ENCODE data around the gene TSPAN9. TPM values are rescaled to one million over a fixed set of nuclear protein-coding genes. Genes with fewer than 3 reads are reported as not detected.
A peak's percentile ranks its signal among the peaks of the same experiment; 100 is the strongest.

Gene TSPAN9
- total RNA-seq, 1 donor from 2014 or later, result 54.4 TPM

DNA sequence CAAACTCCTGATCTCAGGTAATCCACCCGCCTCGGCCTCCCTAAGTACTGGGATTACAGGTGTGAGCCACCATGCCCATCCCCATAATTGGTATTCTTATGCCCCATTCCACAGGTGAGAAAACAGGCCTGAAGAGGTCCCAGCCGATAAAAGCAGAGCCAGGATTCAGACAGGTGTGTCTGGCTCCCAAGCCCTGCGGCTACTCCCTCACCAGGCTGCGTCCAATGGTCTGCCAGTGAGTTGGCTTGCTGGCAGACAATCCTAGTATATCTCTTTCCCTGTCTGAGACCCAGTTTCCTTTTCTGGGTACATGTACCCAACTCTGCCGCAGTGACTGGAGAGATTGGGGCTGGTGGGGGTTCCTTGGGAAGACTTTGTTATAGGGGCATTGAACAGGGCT, 1.9 kb upstream of the TSPAN9 start:
- DNase-seq (ENCODE audit: low spot score), result no peak

GRCh38 chr12:3077572-3078081, 448 bp downstream of the TSPAN9 start:
- DNase-seq (ENCODE audit: low spot score), result peak; percentile 52

DNA sequence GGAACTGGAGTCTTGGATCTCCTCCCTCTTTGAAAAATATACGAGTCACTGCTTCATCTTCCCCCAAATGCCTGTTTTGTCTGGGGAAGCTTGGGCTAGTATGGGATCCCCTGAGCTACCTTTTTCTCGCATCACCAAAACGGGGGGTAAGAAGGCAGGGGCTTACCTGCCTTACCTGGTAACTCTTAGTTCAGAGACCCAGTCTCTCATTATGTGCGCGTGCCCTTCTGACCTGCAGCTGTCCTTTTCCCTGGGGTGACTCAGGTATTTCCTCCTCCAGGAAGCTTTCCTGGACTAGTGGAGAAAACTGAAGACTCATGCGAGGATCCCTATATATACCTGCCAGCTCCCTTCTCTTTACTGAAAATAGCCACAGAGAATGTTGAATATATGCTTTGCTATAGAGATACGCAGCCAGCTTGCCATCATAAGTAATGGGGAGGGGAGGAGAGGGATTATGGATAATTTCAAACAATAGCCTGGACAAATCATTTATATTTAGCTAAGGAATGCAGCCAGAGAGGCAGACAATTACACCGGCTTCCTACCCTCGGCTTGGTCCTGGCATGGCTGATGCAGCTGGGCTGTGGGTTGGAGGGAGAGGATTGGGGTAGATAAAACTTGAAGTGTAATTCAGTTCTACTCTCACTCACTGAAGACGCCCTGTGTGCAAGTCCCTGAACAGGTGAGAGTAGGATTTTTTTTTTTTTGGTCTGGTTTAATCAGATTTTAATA, 1.1 kb downstream of the TSPAN9 start:
- DNase-seq (ENCODE audit: low spot score), result no peak

GRCh38 chr12:3081091-3081490, 3.9 kb downstream of the TSPAN9 start:
- peak; percentile 82 for DNase-seq (ENCODE audit: low spot score)

GRCh38 chr12:3081886-3082285, 4.7 kb downstream of the TSPAN9 start:
- DNase-seq (ENCODE audit: low spot score), result peak; percentile 68

DNA sequence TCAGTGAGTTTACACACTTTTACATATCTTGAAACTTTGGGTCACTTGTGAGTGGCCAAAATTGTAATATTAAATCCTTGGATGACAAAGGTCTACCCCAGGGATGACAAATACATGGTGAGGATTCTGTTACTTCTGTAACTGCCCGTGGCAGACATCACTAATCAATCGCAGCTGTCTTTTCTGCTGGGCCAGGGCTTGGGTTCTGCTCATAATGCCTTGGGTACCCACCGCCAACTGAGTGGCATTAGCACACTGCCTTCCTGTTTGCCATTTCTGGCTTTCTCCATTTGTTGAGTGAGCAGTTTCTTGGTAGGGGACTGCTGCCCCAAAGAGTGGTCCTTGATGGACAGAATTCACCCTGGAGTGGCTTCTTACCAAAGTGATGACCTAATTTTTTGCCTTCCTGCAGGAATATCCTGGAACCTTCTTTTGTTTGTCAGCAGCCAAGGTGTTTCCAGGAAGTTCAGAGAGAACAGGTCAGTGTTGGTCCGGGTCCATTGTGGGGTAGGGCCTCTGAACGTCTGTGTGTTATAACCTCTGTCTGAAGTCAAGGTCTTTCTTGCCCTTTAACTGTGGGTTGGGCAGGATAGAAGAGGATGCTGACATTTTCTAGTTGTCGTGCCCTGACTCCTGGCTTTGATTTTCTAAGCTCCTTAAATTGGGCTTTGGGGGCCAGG, 6.2 kb downstream of the TSPAN9 start:
- no peak for DNase-seq (ENCODE audit: low spot score)

DNA sequence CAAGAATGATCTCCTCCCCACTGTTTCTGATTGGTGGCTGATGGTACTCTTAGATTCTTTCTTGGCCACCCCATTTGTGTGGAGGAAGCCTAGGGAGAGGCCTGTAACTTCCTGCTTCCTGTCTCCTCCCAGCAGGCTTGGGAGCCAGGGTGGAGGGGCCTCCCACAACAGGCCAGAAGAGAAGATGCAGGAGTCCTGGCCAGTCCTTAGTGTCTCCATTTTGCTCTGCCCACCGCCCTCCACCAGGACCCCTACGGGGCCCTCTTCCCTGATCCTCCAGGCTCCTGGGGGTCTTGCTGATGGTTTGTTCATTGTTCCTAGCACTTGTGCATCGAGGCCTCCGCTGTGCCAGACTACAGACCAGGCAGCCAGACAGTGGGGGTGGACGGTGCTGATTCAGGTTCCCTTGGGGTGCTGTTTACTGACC, 6.8 kb downstream of the TSPAN9 start:
- peak; percentile 50 for DNase-seq (ENCODE audit: low spot score)

DNA sequence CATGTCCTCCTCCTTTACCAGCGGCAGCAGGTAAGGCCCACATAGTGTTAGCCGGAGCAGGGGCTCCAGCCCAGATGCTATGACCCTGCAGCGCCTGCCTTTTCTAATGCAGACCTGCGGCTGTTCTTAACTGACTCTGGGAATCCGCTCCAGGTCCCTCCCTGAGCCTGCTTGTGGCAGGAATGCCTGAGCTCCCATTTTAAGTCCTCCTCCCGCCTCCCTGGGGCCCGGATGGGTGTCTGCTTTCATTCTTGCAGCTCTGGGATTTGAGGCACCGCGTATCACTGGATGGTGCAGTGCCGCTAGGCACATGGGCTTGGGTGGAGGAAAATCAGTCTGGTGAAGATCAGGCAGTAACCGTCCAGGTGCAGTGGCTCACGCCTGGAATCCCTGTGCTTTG, 7.6 kb downstream of the TSPAN9 start:
- peak; percentile 94 for DNase-seq (ENCODE audit: low spot score)

DNA sequence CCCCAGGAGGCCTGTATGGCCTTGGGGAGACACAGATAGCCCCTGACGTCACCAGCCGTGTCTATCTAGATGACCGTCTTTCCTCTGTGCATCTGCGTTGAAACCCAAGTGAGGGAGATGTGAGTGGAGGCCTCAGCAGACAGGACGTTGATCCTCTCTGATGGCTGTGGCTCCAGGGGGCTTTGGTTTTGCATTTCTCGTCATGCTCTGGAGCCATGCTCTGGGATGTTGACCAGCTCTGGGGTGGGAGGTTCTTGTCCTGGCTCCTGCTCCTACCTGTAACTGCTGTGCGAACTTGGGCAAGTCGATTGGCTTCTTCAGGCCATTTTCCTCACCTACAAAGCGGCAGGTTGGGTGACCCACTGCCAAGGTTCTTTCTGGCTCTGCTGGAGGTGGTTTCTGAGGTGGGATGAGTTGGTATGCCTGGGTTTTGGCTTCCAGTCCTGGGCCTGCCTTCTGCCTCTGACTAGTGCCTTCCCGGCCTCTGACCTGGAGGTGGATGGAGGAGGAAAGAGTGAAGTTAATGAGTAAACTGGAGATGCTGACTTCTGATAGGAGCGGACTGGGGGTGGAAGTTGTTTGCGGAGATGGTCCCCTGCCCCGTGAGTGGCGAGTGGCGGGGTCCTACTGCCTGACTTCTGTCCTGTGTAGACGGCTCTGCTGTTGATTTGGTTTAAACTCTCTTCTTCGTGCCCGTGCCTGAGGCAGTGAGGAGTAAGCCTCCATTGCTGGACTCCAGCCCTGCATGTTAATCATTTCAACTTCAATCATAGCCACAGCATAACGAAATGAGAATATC, 8.4 kb downstream of the TSPAN9 start:
- DNase-seq (ENCODE audit: low spot score), result no peak

- no peak for DNase-seq (ENCODE audit: low spot score)
These were observed 9.0 kb downstream of the TSPAN9 start for GRCh38 chr12:3086211-3086610.

DNA sequence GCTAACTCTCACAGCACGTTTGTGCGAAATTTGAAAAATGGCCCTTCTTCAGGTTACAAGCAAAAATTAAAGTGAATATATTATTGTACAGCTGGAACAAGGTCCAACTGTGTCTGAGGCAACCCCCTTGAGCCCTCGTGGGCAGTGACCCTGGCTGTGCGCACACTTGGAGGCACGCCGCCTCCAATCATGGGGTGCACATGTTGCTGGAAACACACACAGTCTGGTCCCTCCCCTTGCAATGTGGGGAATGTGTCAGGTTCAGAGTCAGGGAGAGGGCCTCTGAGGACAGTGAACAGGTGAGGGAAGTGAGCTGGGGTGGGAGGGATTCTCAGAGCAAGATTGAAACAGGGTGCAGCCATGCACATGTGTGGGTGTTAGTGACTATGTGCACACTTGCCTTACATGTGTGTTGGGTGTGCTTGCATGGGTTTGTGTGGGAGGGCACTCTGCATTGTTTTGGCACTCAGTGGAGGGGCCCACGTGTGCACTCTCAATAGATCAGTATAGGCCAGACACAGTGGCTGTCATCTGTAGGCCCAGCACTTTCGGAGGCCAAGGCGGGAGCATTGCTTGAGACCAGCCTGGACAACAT, 9.6 kb downstream of the TSPAN9 start:
- DNase-seq (ENCODE audit: low spot score), result no peak

DNA sequence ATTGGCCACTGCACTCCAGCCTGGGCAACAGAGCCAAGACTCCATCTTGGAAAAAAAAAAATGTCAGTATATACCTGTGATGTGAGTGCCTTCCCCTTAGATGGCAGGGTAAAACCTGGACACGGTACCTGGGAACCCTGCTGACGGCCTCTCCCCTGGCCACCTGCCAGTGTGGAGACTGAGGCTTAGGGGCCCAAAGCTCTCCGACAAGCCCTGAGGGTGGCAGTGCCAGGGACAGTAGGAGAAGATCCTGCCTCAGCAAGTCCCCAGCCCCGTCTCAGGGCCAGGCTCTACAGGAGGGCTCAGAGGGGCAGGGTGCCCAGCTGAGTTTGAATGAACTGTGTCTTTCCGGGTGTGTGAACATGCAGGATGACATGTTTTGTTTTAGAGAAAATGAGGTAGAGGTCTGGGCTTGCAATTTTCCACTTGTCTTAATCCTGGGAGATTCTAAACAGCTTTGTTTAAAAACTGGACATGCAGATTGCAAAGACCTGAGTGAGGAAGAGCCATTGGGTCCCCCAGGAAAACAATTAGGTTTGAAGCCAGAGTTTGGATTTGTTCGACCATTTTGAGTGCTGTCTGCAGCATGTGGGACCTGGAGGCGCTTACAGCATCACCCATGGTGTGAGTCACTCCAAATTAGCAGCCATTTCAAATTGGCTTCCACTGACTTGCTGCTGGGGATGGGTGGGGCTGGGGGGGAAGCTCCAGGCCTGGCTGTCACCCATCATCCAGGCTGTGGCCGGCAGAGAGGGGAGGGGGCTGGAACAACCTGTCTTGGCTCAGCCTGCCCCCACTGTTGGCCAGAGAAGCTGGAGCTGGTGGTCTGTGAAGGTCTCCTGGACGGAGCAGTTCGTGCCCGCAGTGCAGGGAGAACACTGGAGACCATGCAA, 10.8 kb downstream of the TSPAN9 start:
- no peak for DNase-seq (ENCODE audit: low spot score)

DNA sequence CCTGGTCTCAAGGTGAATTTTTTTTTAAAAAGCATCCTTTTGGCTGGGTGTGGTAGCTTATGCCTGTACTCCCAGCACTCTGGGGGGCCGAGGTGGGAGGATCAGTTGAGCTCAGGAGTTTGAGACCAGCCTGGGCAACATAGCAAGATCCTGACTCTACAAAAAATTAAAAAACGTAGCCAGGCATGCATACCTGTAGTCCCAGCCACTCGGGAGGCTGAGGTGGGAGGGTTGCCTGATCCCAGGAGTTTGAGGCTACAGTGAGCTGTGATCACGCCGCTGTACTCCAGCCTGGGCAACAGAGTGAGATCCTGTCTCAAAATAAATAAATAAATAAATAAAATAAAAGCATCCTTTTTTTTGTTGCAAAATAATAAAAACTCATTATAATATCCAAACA, 12.4 kb downstream of the TSPAN9 start:
- no peak for DNase-seq (ENCODE audit: low spot score)

DNA sequence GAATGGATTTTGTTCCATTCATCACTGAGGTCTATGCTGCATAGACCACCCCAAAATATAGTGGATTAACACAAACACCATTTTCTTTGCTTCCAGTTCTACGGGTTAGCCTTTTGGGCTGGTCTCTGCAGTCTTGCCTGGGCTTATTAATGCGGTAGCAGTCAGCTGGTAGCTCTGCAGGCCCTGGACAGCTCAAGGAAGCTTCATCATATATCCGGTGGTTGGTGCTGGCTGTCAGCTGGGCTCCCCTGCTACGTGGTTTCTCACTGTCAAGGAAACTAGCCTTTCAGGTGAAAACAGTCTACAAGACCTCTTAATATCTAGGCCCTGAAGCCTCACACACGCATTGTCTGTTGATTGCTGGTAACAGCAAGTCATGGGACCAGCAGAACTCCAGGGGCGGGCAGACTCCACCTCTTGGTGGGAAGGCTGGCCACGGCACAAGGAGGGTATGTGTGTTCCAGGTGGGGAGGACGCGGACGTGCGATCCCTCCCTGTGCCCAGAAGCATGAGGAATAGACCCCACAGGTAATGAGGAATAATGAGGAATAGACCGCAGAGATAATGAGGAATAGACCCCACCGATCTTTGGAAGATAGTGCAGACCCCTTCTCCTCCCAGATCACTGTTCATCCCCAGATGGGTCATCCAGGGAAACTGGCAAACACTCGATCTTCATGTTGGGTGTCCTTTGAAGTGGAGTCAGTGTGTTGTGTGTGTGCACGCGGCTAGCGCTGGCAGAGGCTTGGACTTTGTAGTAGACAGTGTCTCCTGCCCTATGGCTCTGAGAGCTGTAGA, 13.3 kb downstream of the TSPAN9 start:
- DNase-seq (ENCODE audit: low spot score), result no peak

GRCh38 chr12:3091038-3091319, 13.8 kb downstream of the TSPAN9 start:
- no peak for DNase-seq (ENCODE audit: low spot score)

DNA sequence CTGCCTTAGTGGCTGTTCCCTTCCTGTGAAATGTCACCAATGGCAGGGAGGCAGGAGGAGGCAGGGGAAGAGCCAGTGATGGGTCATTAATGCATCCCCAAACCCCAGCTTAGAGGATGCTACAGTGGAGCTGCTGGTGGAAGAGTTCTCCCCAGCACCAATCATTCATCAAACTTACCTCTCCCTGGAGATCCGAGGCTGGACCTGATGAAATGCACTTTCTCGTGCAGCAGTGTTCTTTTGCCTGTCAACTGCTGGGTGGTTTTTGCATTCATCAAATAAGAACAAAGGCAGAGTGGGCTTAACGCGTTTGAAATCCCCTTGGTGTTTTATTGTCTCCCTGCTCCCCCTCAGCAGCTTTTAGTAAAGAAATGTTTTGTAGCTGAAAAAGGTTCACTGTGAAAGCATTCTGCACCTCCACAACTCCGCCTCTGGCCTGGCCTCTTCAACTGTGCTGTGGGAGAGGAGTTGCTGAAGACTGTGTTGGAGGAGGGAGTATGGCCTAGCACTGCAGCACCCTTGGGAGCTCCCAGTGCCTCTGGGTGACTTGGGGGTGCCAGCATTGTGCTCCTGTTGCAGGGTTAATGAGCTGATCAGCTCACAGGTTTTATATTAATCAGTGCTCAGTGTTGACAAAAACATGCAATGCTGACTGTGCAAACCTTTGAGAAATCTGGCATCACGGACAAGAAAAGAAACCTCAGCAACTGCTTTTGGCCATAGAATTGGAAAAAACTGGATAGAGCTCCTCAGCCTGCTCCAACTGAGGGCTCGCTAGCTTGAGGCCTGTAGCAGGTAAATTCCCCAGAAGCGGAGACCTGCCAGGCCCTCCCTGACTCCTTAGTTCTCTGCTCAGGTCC, 14.4 kb downstream of the TSPAN9 start:
- DNase-seq (ENCODE audit: low spot score), result no peak

- DNase-seq (ENCODE audit: low spot score), result no peak
These were observed 15.6 kb downstream of the TSPAN9 start for GRCh38 chr12:3092764-3093163.

DNA sequence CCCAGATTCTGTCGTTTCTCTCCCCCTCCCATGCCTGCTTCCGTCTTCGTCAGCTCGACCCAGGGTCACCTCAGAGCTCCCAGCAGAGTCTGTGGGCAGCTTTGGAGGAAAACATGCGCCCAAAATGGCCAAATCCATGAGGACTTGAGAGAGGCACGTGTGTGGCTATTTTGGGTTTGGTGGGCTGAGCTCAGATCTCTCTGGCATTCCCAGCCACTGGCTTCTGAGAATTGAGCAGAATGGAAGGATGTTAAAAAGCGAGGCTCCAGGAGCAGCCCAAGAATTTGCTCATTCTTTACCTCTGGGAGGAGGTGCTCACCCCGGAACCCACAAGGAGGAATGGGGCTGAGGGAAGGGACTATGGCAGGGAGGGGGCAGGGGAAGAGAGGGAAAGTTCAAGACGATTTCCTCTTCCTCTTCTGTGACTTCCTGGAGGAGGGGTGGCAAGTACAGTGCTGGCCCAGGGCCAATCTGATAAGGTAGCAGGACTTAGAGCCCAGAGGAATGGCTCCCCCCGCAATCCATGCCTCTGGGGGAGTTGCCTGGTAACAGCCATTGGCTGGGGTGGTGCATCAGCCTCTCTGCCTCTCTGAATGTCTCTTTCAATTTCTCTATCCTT, 20.1 kb downstream of the TSPAN9 start:
- DNase-seq (ENCODE audit: low spot score), result peak; percentile 92

GRCh38 chr12:3097836-3098235, 20.7 kb downstream of the TSPAN9 start:
- no peak for DNase-seq (ENCODE audit: low spot score)
